SK-N-SH (cell line): ENCODE measurements around the gene BCR. TPM values are rescaled to one million over a fixed set of nuclear protein-coding genes. Genes with fewer than 3 reads are reported as not detected.

Experiments used
- CTCF ChIA-PET: fragments of 300-600, 350-600 bp; formaldehyde crosslinking; extraction: SDS; loops from one replicate; lab custom pipeline; 2021; lab: Yijun Ruan, JAX
- POLR2A ChIA-PET: fragments of 350-600 bp; sonication (Branson Sonifier 250); formaldehyde crosslinking; extraction: SDS; loops from one replicate; lab custom pipeline; 2020; ENCODE audit warnings: antibody characterized with exemption, inconsistent platforms; lab: Yijun Ruan, JAX
- DNase-seq: peaks from one replicate; pipeline ENCODE4 v3.0.0; 2012
- H2AFZ ChIP-seq: fragments of 200-600 bp; sonication (generic); 2 replicates; pipeline ENCODE4 v1.8.1; 2016; ENCODE audit warnings: antibody characterized with exemption, mild to moderate bottlenecking, low read depth
- H3F3A ChIP-seq: fragments of 200-600 bp; sonication (generic); replicated peaks from 2 replicates; pipeline ENCODE3; 2016; ENCODE audit warnings: antibody characterized with exemption, mild to moderate bottlenecking; ENCODE audit not compliant: insufficient read depth
- H3K27ac ChIP-seq, 2 experiments: fragments of 200-500 bp in 1 of 2; fragments of 200-600 bp in 1 of 2; sonication (Bioruptor generic) in 1 of 2; sonication (generic), shearing (Covaris generic) in 1 of 2; 2 replicates each; pipeline versions ENCODE4 v1.5.1 to v1.6.1; 2014 to 2016; ENCODE audit warnings: low read depth in 2 of 2, inconsistent platforms in 1 of 2, low read length in 1 of 2, mild to moderate bottlenecking in 1 of 2, mixed read lengths in 1 of 2
- H3K27me3 ChIP-seq: fragments of 200-600 bp; sonication (generic), shearing (Covaris generic); 2 replicates; pipeline ENCODE4 v1.6.1; 2016; ENCODE audit warnings: mixed run types; ENCODE audit not compliant: insufficient read depth
- H3K36me3 ChIP-seq, 2 experiments: fragments of 200-500 bp in 1 of 2; fragments of 200-600 bp in 1 of 2; sonication (Bioruptor generic) in 1 of 2; sonication (generic) in 1 of 2; replicated peaks in 1 of 2; 2 replicates each; pipeline versions ENCODE3 to v1.5.1; 2014 to 2016; ENCODE audit warnings: low read length in 1 of 2, mild to moderate bottlenecking in 1 of 2; ENCODE audit not compliant: insufficient read depth in 2 of 2, control insufficient read depth in 1 of 2
- H3K4me1 ChIP-seq, 2 experiments: fragments of 200-500 bp in 1 of 2; fragments of 200-600 bp in 1 of 2; sonication (Bioruptor generic) in 1 of 2; sonication (generic), shearing (Covaris generic) in 1 of 2; 2 replicates each; pipeline versions ENCODE4 v1.5.1 to v1.6.1; 2014 to 2016; ENCODE audit warnings: low read depth in 1 of 2, low read length in 1 of 2, mixed run types in 1 of 2; ENCODE audit not compliant: insufficient read depth in 2 of 2, control insufficient read depth in 1 of 2
- H3K4me2 ChIP-seq: fragments of 200-600 bp; sonication (generic), shearing (Covaris generic); 2 replicates; pipeline ENCODE4 v1.6.1; 2017; ENCODE audit warnings: mixed run types
- H3K4me3 ChIP-seq, 2 experiments: fragments of 200-500 bp in 1 of 2; fragments of 200-600 bp in 1 of 2; sonication (Bioruptor generic) in 1 of 2; sonication (generic), shearing (Covaris generic) in 1 of 2; 2 replicates each; pipeline versions ENCODE4 v1.5.1 to v1.8.1; 2014 to 2016; ENCODE audit warnings: low read depth in 2 of 2, inconsistent platforms in 1 of 2, low read length in 1 of 2, mild to moderate bottlenecking in 1 of 2, mixed read lengths in 1 of 2, moderate library complexity in 1 of 2
- H3K79me2 ChIP-seq: fragments of 200-600 bp; sonication (generic); 2 replicates; pipeline ENCODE4 v1.8.1; 2017; ENCODE audit warnings: mild to moderate bottlenecking; ENCODE audit not compliant: insufficient read depth
- H3K9ac ChIP-seq: fragments of 200-600 bp; sonication (generic); 2 replicates; pipeline ENCODE4 v1.6.1; 2017; ENCODE audit warnings: mixed run types
- H3K9me2 ChIP-seq: fragments of 200-600 bp; sonication (generic); 2 replicates; pipeline ENCODE4 v1.6.1; 2017; ENCODE audit warnings: mixed run types
- H3K9me3 ChIP-seq: fragments of 200-600 bp; sonication (generic); 2 replicates; pipeline ENCODE4 v1.6.1; 2017; ENCODE audit warnings: mixed run types, mild to moderate bottlenecking, moderate library complexity
- H4K20me1 ChIP-seq: fragments of 200-600 bp; sonication (generic); 2 replicates; pipeline ENCODE4 v1.6.1; 2017; ENCODE audit warnings: mild to moderate bottlenecking, mixed run types; ENCODE audit not compliant: insufficient read depth
- CHD2 ChIP-seq: fragments of 150-350 bp; IDR thresholded peaks from 2 replicates; pipeline ENCODE4 v1.6.1; 2018; ENCODE audit warnings: low read length; ENCODE audit not compliant: partially characterized antibody
- ELF1 ChIP-seq: IDR thresholded peaks from 2 replicates; pipeline ENCODE4 v1.4.0; 2012
- GABPA ChIP-seq: IDR thresholded peaks from 2 replicates; pipeline ENCODE4 v1.4.0; 2012; ENCODE audit warnings: low read depth, mild to moderate bottlenecking
- NRF1 ChIP-seq: IDR thresholded peaks from 2 replicates; pipeline ENCODE4 v1.6.1; 2012; ENCODE audit warnings: low read depth, mild to moderate bottlenecking, low read length
- POLR2AphosphoS5 ChIP-seq: IDR thresholded peaks from 2 replicates; pipeline ENCODE4 v1.6.1; 2012; ENCODE audit warnings: low read depth, low read length
- RCOR1 ChIP-seq: fragments of 150-350 bp; IDR thresholded peaks from 2 replicates; pipeline ENCODE4 v1.6.1; 2017; ENCODE audit warnings: antibody characterized with exemption, low read length
- RFX5 ChIP-seq: IDR thresholded peaks from 2 replicates; pipeline ENCODE4 v1.6.1; 2012; ENCODE audit warnings: mild to moderate bottlenecking, improper control_type of control experiment, low read length
- TEAD4 ChIP-seq: IDR thresholded peaks from 2 replicates; pipeline ENCODE4 v1.4.0; 2012; ENCODE audit warnings: mild to moderate bottlenecking, borderline replicate concordance; ENCODE audit not compliant: insufficient read depth
- WGBS: methylation state at CpG from one replicate; pipeline ENCODE4 v1.1.6; 2017; ENCODE audit warnings: low lambda C conversion rate; 5-methylcytosine and 5-hydroxymethylcytosine counted together
- polyA plus RNA-seq, 3 experiments: library from polyadenylated mRNA; depleted of rRNA; stranded (reverse); fragments of >200 nt; gene quantifications; 2 replicates each; pipeline ENCODE4 v1.2.3, GENCODE V29; 2012
- TF ChIP-seq, protein P1 (sequence below): fragments of 150-350 bp; IDR thresholded peaks from 2 replicates; pipeline ENCODE4 v1.6.1; 2016; ENCODE audit warnings: mild to moderate bottlenecking, low read depth, low read length
- TF ChIP-seq, protein P2 (sequence below): IDR thresholded peaks from 2 replicates; pipeline ENCODE4 v1.6.1; 2012; ENCODE audit warnings: mild to moderate bottlenecking, low read depth, low read length, moderate library complexity
- TF ChIP-seq, protein P3 (sequence below): fragments of 200-600 bp; sonication (generic); IDR thresholded peaks from 2 replicates; pipeline ENCODE4 v1.6.1; 2017; ENCODE audit warnings: antibody characterized with exemption, mild to moderate bottlenecking, moderate library complexity

The BCR gene
- polyA plus RNA-seq, 1 of the 3 experiments (the other 2 are of a cell fraction): 50.9 TPM

DNA sequence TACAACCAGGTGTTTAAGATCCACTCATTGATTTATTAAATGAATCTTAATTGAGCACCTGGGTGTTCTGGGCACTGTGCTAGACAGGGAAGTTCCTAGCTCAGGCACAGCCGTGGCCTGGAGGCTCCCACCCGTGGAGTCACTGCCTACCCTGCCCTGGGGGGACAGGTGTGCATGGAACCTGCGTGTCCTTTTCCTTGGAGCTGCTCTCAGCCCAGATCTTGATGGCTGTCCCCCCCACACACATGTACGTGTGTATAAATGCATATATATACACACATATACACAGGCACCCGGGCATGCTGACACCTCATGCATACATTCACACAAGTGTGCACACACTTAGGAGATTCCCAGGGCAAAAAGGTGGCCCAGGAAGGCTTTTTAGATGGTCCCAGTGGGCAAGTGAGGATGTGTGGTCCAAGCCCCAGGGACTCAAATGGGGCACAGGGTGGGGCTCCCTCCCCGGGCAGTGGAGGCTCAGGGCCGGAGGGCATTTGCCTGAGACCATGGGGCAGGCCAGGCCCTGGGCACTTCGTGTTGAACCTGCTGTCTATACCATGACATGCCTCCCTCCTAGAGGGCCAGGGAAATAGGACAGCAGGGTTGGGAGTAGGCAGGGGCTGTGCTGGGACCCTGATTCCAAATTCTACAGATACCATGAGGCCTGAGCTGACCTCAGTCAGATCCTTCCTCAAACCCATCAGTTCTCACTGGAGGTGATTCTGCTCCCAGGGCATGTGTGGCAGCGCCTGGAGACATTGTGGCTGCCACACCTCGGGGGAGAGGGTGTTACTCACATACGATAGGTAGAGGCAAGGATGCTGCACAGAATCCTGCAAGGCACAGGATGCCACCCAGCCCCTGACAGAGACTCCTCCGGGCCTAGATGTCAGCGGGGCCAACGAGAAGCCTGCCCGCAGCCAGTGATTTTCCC, 77.8 kb downstream of the BCR start:
- Histone ChIP-seq H3K27ac (no peak overlapping the region), H3K36me3 (peaks cover 0 to 30% of the 10 kb centered on the region in 2 experiments), H3K79me2 (peaks cover 6% of the 10 kb centered on the region; the same call in 1 of the 2 replicates), H3K27me3 (no peaks in the 10 kb centered on the region), H3K4me1 (peaks cover 0 to 22% of the 10 kb centered on the region in 2 experiments; a peak in 1 of 4 replicates), H3K9me2 (no peaks in the 10 kb centered on the region), H3F3A (no peaks in the 10 kb centered on the region), H4K20me1 (no peaks in the 10 kb centered on the region; the same call in 1 of the 2 replicates), H3K4me3 (no peak overlapping the region), H2AFZ (no peak overlapping the region), H3K4me2 (no peak overlapping the region), H3K9ac (no peak overlapping the region), H3K9me3 (no peaks in the 10 kb centered on the region)
- ChIA-PET CTCF (no interaction called here), POLR2A (no interaction called here)
- no peak for DNase-seq
- WGBS: 94% methylated on average over 2 of the region's 15 CpGs
- no peak for TF ChIP-seq ELF1
- TF ChIP-seq, protein P1, sequence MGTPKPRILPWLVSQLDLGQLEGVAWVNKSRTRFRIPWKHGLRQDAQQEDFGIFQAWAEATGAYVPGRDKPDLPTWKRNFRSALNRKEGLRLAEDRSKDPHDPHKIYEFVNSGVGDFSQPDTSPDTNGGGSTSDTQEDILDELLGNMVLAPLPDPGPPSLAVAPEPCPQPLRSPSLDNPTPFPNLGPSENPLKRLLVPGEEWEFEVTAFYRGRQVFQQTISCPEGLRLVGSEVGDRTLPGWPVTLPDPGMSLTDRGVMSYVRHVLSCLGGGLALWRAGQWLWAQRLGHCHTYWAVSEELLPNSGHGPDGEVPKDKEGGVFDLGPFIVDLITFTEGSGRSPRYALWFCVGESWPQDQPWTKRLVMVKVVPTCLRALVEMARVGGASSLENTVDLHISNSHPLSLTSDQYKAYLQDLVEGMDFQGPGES: no peak
- TF ChIP-seq, protein P2, sequence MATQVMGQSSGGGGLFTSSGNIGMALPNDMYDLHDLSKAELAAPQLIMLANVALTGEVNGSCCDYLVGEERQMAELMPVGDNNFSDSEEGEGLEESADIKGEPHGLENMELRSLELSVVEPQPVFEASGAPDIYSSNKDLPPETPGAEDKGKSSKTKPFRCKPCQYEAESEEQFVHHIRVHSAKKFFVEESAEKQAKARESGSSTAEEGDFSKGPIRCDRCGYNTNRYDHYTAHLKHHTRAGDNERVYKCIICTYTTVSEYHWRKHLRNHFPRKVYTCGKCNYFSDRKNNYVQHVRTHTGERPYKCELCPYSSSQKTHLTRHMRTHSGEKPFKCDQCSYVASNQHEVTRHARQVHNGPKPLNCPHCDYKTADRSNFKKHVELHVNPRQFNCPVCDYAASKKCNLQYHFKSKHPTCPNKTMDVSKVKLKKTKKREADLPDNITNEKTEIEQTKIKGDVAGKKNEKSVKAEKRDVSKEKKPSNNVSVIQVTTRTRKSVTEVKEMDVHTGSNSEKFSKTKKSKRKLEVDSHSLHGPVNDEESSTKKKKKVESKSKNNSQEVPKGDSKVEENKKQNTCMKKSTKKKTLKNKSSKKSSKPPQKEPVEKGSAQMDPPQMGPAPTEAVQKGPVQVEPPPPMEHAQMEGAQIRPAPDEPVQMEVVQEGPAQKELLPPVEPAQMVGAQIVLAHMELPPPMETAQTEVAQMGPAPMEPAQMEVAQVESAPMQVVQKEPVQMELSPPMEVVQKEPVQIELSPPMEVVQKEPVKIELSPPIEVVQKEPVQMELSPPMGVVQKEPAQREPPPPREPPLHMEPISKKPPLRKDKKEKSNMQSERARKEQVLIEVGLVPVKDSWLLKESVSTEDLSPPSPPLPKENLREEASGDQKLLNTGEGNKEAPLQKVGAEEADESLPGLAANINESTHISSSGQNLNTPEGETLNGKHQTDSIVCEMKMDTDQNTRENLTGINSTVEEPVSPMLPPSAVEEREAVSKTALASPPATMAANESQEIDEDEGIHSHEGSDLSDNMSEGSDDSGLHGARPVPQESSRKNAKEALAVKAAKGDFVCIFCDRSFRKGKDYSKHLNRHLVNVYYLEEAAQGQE: no peak
- TF ChIP-seq NRF1: no peak
- no peak for TF ChIP-seq RFX5
- no peak for TF ChIP-seq TEAD4
- no peak for TF ChIP-seq CHD2
- TF ChIP-seq POLR2AphosphoS5: no peak
- TF ChIP-seq RCOR1: no peak
- TF ChIP-seq, protein P3, sequence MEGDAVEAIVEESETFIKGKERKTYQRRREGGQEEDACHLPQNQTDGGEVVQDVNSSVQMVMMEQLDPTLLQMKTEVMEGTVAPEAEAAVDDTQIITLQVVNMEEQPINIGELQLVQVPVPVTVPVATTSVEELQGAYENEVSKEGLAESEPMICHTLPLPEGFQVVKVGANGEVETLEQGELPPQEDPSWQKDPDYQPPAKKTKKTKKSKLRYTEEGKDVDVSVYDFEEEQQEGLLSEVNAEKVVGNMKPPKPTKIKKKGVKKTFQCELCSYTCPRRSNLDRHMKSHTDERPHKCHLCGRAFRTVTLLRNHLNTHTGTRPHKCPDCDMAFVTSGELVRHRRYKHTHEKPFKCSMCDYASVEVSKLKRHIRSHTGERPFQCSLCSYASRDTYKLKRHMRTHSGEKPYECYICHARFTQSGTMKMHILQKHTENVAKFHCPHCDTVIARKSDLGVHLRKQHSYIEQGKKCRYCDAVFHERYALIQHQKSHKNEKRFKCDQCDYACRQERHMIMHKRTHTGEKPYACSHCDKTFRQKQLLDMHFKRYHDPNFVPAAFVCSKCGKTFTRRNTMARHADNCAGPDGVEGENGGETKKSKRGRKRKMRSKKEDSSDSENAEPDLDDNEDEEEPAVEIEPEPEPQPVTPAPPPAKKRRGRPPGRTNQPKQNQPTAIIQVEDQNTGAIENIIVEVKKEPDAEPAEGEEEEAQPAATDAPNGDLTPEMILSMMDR: no peak
- no peak for TF ChIP-seq GABPA
